NAMALWA (cell line): ENCODE measurements around the gene PRRT3.
"Not testable (repeated sequence)": the region's sequence is repeated elsewhere in the genome, so short reads cannot be mapped to it uniquely, and the experiment has no call there.

Experiments used
- DNase-seq: peaks from one replicate; pipeline ENCODE4 v3.0.0-alpha.2; 2015; ENCODE audit warnings: low spot score

PRRT3 gene

DNA sequence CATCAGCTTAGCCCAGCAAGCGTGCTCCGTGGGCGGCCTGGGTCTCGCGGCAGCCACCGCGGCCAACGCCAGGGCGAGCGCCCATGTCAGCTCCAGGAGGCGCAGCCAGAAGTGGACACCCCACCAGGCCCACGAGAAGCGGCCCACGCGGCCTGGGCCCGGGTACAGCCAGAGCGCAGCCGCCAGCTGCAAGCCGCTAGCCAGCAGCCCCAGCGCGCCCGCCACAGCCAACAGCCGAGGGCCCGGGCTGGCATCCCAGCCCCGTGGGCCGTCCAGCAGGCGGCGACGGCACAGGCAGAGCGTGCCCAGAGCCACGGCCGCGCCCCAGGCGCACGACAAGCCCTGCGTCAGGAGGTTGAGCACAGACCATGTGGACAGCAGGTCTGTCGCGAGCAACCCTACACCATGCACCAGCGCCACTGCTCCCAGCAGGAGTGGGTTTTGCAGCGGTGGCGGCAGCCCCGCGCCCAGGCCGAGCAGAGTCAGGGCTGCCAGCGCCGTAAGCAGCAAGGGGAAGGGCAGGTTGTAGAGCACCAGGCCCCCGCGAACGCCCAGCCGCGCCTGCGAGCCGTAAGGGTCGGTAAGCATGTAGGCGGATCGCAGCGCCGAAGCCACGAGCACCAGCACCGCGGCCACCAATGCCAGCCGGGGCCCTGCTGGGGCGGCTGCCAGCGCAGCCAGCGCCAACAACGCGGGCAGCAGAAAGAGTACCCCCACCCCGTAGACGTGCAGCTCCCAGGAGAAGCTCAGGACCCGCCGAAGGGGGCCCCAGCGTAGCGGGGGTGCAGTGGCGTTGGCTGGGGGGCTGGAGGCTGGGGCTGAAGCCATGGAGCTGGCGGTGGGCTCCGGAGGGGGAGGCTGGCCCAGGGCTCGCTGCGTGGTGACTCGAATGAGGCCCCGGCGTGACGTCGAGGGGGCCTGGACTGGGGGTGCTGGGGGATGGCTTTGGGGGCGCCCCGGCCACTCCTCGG lies 4.9 kb downstream of the PRRT3 start:
- DNase-seq, result no peak

- peak; percentile 35 for DNase-seq
Observed at GRCh38 chr3:9946112-9947024, 5.8 kb downstream of the PRRT3 start.

GRCh38 chr3:9945358-9945757 lies 6.8 kb downstream of the PRRT3 start:
- no peak for DNase-seq

- DNase-seq, result no peak
Observed at GRCh38 chr3:9944271-9944670, 7.9 kb downstream of the PRRT3 start.

- no peak for DNase-seq
Observed at GRCh38 chr3:9942934-9943690, 9.1 kb downstream of the PRRT3 start.

- no peak for DNase-seq
Observed at GRCh38 chr3:9942164-9942563, 10.0 kb downstream of the PRRT3 start.

- no peak for DNase-seq
Observed at GRCh38 chr3:9940746-9941145, 11.5 kb downstream of the PRRT3 start.

GRCh38 chr3:9939906-9940305 lies 12.3 kb downstream of the PRRT3 start:
- not testable (repeated sequence) for DNase-seq

DNA sequence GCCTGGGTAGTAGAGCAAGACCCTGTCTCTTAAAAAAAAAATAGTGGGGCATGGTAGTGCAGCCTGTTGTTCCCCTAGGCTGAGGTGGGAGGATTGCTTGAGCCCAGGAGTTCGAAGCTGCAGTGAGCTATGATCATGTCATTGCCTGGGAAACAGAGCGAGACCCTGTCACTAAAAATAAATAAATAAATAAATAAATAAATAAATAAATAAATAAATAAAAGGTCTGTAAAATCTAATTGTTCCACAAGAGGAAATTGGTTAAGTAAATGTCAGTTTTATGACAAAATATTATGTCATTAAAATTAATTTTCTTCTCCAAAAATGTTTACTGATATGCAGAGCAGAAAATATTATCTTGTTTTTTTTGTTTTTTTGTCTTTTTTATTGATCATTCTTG lies 13.2 kb downstream of the PRRT3 start:
- no peak for DNase-seq

- DNase-seq, result no peak
Observed at GRCh38 chr3:9937486-9938238, 14.5 kb downstream of the PRRT3 start.

- DNase-seq, result no peak
Observed at GRCh38 chr3:9935966-9936510, 16.2 kb downstream of the PRRT3 start.

DNA sequence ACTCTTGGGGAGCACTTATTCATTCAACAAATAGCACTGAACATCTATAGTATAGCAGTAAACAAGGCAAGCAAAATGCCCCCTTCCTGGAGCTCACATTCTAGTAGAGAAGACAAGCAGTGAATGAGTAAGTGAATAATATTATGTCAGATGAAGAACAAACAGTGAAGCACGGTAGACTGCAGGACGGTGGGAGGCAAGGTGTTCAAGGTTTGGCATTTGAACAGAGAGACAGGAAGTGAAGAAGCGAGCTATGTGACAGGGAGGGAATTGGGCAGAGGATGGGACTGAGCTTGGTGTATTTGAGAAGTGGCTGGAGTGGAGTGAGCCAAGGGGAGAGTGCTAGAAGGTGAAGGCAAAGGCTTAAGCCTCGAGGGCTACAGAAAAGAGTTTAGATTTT lies 17.2 kb downstream of the PRRT3 start:
- DNase-seq, result no peak

DNA sequence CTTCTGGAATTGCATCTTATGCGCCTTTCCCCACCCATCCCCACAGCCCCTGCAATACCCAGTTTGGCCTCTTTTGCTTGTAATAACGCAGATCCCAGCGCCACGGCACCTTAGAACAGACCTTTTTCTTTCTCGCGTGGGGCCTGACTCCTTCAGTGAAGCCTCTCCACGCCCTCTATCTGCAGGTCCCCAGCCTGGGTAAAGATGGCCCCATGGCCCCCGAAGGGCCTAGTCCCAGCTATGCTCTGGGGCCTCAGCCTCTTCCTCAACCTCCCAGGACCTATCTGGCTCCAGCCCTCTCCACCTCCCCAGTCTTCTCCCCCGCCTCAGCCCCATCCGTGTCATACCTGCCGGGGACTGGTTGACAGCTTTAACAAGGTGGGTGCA lies 18.0 kb downstream of the PRRT3 start:
- peak; percentile 66 for DNase-seq

GRCh38 chr3:9933561-9934234 lies 18.5 kb downstream of the PRRT3 start, which contains the start of gene CRELD1:
CRELD1 (plus strand) TSS chr3:9933834; CDS start chr3:9934439, 605 bp downstream.
- peak; percentile 97 for DNase-seq

GRCh38 chr3:9932843-9933560 lies 19.2 kb downstream of the PRRT3 start:
- DNase-seq, result peak; percentile 92

GRCh38 chr3:9932535-9932842 lies 19.7 kb downstream of the PRRT3 start:
- no peak for DNase-seq

DNA sequence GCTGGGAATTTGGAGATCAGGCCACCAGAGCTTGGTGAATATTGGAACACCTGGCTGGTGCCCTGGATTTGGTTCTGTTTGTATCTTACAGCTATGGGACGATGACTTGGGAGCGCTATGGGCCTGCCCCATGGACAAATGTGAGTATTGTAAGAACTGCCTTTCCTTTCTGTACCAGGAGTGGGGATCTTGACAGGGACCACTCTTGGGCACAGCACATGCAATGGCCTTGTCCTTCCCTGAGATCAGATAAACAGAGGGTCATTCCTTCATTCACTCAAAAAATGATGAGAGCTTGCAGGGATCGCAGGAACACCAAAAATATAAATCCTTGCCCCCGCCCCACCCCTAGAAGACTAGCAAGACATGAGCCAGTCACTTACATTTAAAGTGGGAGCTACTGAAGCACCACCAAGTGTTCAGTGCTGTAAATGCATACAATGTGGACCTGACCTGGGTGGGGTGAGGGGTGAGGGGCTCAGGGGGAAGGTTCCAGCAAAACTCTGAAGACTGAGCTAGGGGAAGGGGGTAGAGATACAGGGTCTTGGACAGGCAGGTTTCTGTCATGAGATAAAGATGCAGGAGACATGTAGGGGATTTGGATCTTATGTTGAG lies 21.3 kb downstream of the PRRT3 start:
- peak; percentile 40 for DNase-seq

- DNase-seq, result no peak
Observed at GRCh38 chr3:9928158-9928557, 24.1 kb downstream of the PRRT3 start.

DNA sequence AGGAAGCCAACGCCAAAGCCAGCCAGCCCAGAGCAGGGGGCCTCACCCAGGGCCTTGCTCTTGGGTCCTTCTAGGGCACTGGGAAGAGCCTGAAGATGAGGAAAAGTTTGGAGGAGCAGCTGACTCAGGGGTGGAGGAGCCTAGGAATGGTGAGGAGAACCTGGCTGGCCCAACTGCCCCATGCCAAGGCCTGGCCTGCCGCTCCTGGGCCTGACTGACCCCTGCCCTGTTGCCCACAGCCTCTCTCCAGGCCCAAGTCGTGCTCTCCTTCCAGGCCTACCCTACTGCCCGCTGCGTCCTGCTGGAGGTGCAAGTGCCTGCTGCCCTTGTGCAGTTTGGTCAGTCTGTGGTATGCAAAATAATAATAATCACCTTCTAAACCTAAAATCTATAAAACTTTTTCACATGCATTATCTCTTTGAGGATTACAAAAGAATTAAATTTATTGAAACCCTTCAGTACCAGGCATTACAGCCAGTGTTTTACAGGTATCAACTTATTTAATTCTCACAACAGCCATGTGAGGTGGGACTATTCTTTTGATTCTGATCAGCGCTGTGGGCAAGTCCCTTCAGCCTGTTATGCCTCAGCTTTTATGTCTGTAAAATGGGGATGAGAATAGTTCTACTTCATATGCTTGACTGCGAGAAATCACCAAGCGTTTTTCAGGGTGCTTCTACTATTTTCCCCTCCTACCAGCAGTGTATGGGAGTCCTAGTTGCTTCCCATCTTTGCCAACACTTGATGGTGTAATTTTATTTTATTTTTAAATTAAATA lies 33.8 kb downstream of the PRRT3 start:
- DNase-seq, result no peak
